ENCODE data around the gene SHISA9. TPM values are rescaled to one million over a fixed set of nuclear protein-coding genes. Genes with fewer than 3 reads are reported as not detected.

Gene SHISA9
- polyA plus RNA-seq, 3 donors, result 0.01 TPM; not detected in 2

GRCh38 chr16:13165024-13165423 lies 263.6 kb downstream of the SHISA9 start:
- Histone ChIP-seq H3K9ac (ENCODE audit: insufficient read depth, low read length, poor library complexity, severe bottlenecking) (no peak overlapping the region), H3K9me3 (replicated peaks in 1 of 2; ENCODE audit: control insufficient read depth in 1 of 2, insufficient read depth in 1 of 2, low read length in 2 of 2) (peaks cover 15 to 16% of the 10 kb centered on the region in 2 donors), H3K36me3 (replicated peaks in 1 of 2; ENCODE audit: control insufficient read depth in 1 of 2, insufficient read depth in 2 of 2, low read length in 2 of 2) (no peaks in the 10 kb centered on the region), H3K4me2 (replicated peaks; ENCODE audit: extremely low read depth, low read length, poor library complexity, severe bottlenecking) (no peak overlapping the region), H3K27me3 (ENCODE audit: control insufficient read depth in 2 of 2, insufficient read depth in 2 of 2, low read length in 2 of 2) (no peaks in the 10 kb centered on the region), H3K27ac (ENCODE audit: low read depth in 1 of 2, low read length in 2 of 2) (no peak overlapping the region), H3K4me1 (ENCODE audit: control insufficient read depth in 1 of 2, insufficient read depth in 2 of 2, low read length in 2 of 2) (no peaks in the 10 kb centered on the region), H2AFZ (ENCODE audit: insufficient read depth, low read depth, low read length, poor library complexity, severe bottlenecking) (no peak overlapping the region), H3K79me2 (ENCODE audit: insufficient read depth, low read length) (no peaks in the 10 kb centered on the region), H3K4me3 (replicated peaks in 1 of 3; ENCODE audit: low read depth in 2 of 3, low read length in 3 of 3) (no peak overlapping the region), H4K20me1 (ENCODE audit: insufficient read depth, low read length) (no peaks in the 10 kb centered on the region)
- Mint-ChIP-seq H3K9me3 (peaks cover 4 to 29% (median 16%) of the 10 kb centered on the region in 7 donors), H3K4me1 (no peaks in the 10 kb centered on the region), H3K27ac (no peak overlapping the region), H3K4me3 (no peak overlapping the region), H3K36me3 (no peaks in the 10 kb centered on the region), H3K27me3 (ENCODE audit: low read depth in 3 of 3) (peaks cover 0 to 2% (median 2%) of the 10 kb centered on the region in 3 donors)
- WGBS (ENCODE audit: insufficient coverage), result no CpG with 5 or more reads among the region's 1 CpG
- intact Hi-C loops (cut with micrococcal nuclease), result no loop called here
- TF ChIP-seq CTCF (IDR thresholded peaks at IDR 0.05), result no peak
- no peak for DNase-seq

GRCh38 chr16:13168091-13168572 lies 266.7 kb downstream of the SHISA9 start:
- Histone ChIP-seq H4K20me1 (ENCODE audit: insufficient read depth, low read length) (no peaks in the 10 kb centered on the region), H3K27me3 (ENCODE audit: control insufficient read depth in 2 of 2, insufficient read depth in 2 of 2, low read length in 2 of 2) (no peaks in the 10 kb centered on the region), H3K4me3 (replicated peaks in 1 of 3; ENCODE audit: low read depth in 2 of 3, low read length in 3 of 3) (no peak overlapping the region), H3K4me1 (ENCODE audit: control insufficient read depth in 1 of 2, insufficient read depth in 2 of 2, low read length in 2 of 2) (no peaks in the 10 kb centered on the region), H3K27ac (ENCODE audit: low read depth in 1 of 2, low read length in 2 of 2) (no peak overlapping the region), H2AFZ (ENCODE audit: insufficient read depth, low read depth, low read length, poor library complexity, severe bottlenecking) (no peak overlapping the region), H3K79me2 (ENCODE audit: insufficient read depth, low read length) (no peaks in the 10 kb centered on the region), H3K4me2 (replicated peaks; ENCODE audit: extremely low read depth, low read length, poor library complexity, severe bottlenecking) (no peak overlapping the region), H3K36me3 (replicated peaks in 1 of 2; ENCODE audit: control insufficient read depth in 1 of 2, insufficient read depth in 2 of 2, low read length in 2 of 2) (no peaks in the 10 kb centered on the region), H3K9me3 (replicated peaks in 1 of 2; ENCODE audit: control insufficient read depth in 1 of 2, insufficient read depth in 1 of 2, low read length in 2 of 2) (peaks cover 15 to 16% of the 10 kb centered on the region in 2 donors), H3K9ac (ENCODE audit: insufficient read depth, low read length, poor library complexity, severe bottlenecking) (no peak overlapping the region)
- H3K36me3 Mint-ChIP-seq, result no peaks in the 10 kb centered on the region
- WGBS (ENCODE audit: insufficient coverage), result 88% methylated on average over 4 of the region's 4 CpGs
- no peak overlapping the region for H3K4me3 Mint-ChIP-seq
- no peaks in the 10 kb centered on the region for H3K27me3 Mint-ChIP-seq (ENCODE audit: low read depth in 3 of 3)
- no peaks in the 10 kb centered on the region for H3K4me1 Mint-ChIP-seq
- H3K27ac Mint-ChIP-seq, result no peak overlapping the region
- TF ChIP-seq CTCF (IDR thresholded peaks at IDR 0.05), result no peak
- H3K9me3 Mint-ChIP-seq, result peaks cover 3 to 33% (median 10%) of the 10 kb centered on the region in 7 donors
- DNase-seq, result no peak
- intact Hi-C loops (cut with micrococcal nuclease), result no loop called here

Data from CD14-positive monocyte (primary cell).